ENCODE results near the gene TMEM150B. TPM values are rescaled to one million over a fixed set of nuclear protein-coding genes. Genes with fewer than 3 reads are reported as not detected.

The TMEM150B gene
- total RNA-seq, 2 donors from 2014 or later: 0.67 to 2.7 TPM

DNA sequence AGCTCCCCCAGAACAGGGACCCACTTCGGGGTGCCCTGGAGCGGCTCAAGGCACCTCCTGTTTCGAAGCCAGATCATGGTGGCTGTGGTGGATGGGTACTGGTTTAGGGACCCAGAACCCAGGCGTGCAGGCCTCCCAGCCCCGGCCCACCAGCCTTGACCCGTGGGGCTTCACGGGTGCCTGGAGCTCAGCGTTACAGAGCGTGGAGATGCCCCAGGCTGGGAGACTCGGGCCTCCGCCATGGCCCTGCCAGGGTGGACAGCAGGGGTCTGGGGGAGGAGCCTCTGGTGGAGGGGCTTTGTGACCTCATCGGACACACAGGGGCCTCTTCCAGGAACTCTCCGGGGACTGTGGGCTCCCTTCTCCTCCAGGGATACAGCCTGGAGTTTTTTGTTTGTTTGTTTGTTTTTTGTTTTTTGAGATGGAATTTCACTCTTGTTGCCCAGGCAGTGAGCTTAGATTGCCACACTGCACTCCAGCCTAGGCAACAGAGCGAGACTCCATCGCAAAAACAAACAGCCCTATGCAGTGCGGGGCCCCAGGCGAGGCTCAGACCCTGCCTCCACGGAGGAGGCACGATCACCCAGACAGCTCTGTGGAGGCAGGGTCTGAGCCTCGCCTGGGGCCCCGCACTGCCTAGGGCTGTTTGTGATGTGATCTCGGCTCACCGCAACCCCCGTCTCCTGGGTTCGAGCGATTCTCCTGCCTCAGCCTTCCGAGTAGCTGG lies 38.0 kb upstream of the TMEM150B start, which contains the start of gene GARIN5B:
GARIN5B (minus strand) TSS at position 271 of the 727 bp plus-strand sequence; CDS start at position 77, 194 bp downstream.
- DNase-seq (ENCODE audit: low spot score): no peak
- Mint-ChIP-seq H3K27me3 (peaks cover 0 to 3% of the 10 kb centered on the region in 2 donors), H3K36me3 (no peaks in the 10 kb centered on the region), H3K4me3 (no peak within 1 kb of the TSS), H3K4me1 (ENCODE audit: low read depth in 2 of 2) (no peaks in the 10 kb centered on the region), H3K9me3 (no peaks in the 10 kb centered on the region), H3K27ac (no peak within 1 kb of the TSS)
- ATAC-seq: no peak

- Mint-ChIP-seq H3K9me3 (no peaks in the 10 kb centered on the region), H3K27ac (no peak overlapping the region), H3K4me1 (ENCODE audit: low read depth in 2 of 2) (no peaks in the 10 kb centered on the region), H3K4me3 (no peak overlapping the region), H3K36me3 (no peaks in the 10 kb centered on the region), H3K27me3 (peaks cover 1 to 4% of the 10 kb centered on the region in 2 donors)
- no peak for ATAC-seq
- no peak for DNase-seq (ENCODE audit: low spot score)
These were observed 37.2 kb upstream of the TMEM150B start for GRCh38 chr19:55362174-55362989.

- no peaks in the 10 kb centered on the region for H3K9me3 Mint-ChIP-seq
- no peak overlapping the region for H3K4me3 Mint-ChIP-seq
- H3K27ac Mint-ChIP-seq: no peak overlapping the region
- DNase-seq (ENCODE audit: low spot score) (no peak), ATAC-seq (no peak)
- H3K4me1 Mint-ChIP-seq (ENCODE audit: low read depth in 2 of 2): no peaks in the 10 kb centered on the region
- no peaks in the 10 kb centered on the region for H3K36me3 Mint-ChIP-seq
- peaks cover 6 to 9% of the 10 kb centered on the region in 2 donors for H3K27me3 Mint-ChIP-seq
These were observed 35.8 kb upstream of the TMEM150B start for GRCh38 chr19:55360902-55361301.

GRCh38 chr19:55358943-55359908 lies 34.1 kb upstream of the TMEM150B start:
- DNase-seq (ENCODE audit: low spot score) (no peak), ATAC-seq (no peak)
- Mint-ChIP-seq H3K27me3 (peaks cover 6 to 9% of the 10 kb centered on the region in 2 donors), H3K4me1 (ENCODE audit: low read depth in 2 of 2) (no peaks in the 10 kb centered on the region), H3K36me3 (no peaks in the 10 kb centered on the region), H3K27ac (no peak overlapping the region), H3K9me3 (no peaks in the 10 kb centered on the region), H3K4me3 (no peak overlapping the region)

DNA sequence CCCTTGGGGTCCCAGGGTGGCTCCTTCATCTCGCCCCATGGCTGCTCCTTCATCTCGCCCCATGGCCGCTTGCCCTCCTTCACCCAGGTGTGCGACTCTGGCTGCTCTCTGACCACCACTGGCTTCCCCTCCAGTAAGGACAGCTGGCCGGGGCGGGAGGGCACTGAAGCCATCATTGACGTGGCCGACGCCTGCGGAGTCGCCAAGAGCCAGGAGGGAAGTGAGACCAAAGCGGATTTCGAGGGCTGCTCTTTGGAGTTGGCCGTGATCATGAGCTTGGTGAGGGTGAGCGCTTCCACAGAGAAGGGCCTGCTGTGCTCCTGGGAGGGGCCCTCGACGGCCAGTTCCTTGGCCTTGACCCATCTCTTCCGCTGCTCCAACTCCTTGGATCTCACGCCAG lies 33.4 kb upstream of the TMEM150B start:
- Mint-ChIP-seq H3K27ac (no peak overlapping the region), H3K36me3 (no peaks in the 10 kb centered on the region), H3K9me3 (no peaks in the 10 kb centered on the region)

DNA sequence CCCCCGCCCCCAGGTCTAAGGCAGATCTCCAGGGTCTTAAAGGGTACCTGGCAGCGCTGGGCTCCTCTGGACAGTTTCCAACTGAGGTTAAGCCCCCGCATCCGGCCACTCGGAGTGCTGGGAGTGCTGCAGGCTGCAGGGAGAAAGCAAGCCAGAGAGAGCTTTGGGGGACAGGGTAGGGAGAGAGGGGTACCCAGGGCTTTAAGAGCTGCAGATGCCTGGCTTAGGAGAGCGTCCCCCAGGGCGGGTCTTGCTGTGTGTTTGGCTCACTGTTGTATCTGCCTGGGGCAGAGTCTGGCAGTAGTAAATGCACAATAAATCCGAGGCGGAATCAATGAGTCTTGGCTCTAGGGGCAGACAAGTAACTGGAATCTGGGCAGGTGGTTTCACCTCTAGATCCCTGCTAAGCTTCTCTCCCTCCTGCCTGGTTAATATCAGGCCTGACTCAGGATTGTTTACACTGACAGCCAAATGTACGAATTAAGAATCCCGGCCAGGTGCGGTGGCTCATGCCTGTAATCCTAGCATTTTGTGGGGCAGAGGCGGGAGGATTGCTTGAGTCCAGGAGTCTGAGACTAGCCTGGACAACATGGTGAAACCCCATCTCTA lies 30.2 kb upstream of the TMEM150B start:
- no peaks in the 10 kb centered on the region for H3K9me3 Mint-ChIP-seq
- no peak for ATAC-seq
- peaks cover 30 to 33% of the 10 kb centered on the region in 2 donors for H3K27me3 Mint-ChIP-seq
- peaks cover 10 to 24% of the 10 kb centered on the region in 2 donors for H3K4me1 Mint-ChIP-seq (ENCODE audit: low read depth in 2 of 2)
- no peak overlapping the region for H3K4me3 Mint-ChIP-seq
- no peak overlapping the region for H3K27ac Mint-ChIP-seq
- no peak for DNase-seq (ENCODE audit: low spot score)
- H3K36me3 Mint-ChIP-seq: no peaks in the 10 kb centered on the region

More for the DNA sequence above, 33.4 kb upstream of the TMEM150B start:
- no peak for ATAC-seq
- Mint-ChIP-seq H3K27me3 (peaks cover 6 to 9% of the 10 kb centered on the region in 2 donors), H3K4me1 (ENCODE audit: low read depth in 2 of 2) (peaks cover under 1 to 2% of the 10 kb centered on the region in 2 donors), H3K4me3 (no peak overlapping the region)
- DNase-seq (ENCODE audit: low spot score): no peak

DNA sequence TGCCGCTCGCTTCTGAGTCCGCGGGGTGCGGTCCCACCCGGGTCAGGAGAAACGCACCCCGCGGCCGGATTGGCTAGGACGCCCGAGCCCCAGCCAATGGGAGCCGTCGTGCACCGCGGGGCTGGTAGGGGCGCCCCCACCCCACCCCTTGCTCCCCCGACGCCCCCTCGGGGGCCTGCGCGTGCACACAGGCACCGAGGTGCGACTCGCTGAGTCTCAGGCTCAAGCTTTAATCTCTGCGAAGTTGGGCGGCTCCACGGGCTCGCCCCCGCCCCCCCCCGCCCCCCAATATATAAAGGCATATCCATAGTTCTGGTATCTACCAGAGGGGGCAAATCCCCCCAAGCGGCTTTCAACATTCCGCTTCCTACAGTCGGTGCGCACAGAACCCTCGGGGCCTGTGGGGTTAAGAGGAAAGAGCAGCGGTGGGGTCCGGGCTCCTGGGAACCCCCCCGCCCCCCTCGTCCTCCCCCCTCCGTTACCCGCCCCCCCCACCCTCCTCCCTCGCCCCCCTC lies 29.6 kb upstream of the TMEM150B start, which contains the start of gene COX6B2:
COX6B2 (minus strand) TSS at position 22 of the 515 bp plus-strand sequence. CDS start 198 bp downstream, outside the sequence.
- Mint-ChIP-seq H3K4me3 (peak within 1 kb of the TSS; percentile 66), H3K36me3 (no peaks in the 10 kb centered on the region), H3K27ac (no peak within 1 kb of the TSS), H3K27me3 (peaks cover 30 to 33% of the 10 kb centered on the region in 2 donors), H3K4me1 (ENCODE audit: low read depth in 2 of 2) (peaks cover 10 to 24% of the 10 kb centered on the region in 2 donors), H3K9me3 (no peaks in the 10 kb centered on the region)
- DNase-seq (ENCODE audit: low spot score): no peak
- no peak for ATAC-seq

DNA sequence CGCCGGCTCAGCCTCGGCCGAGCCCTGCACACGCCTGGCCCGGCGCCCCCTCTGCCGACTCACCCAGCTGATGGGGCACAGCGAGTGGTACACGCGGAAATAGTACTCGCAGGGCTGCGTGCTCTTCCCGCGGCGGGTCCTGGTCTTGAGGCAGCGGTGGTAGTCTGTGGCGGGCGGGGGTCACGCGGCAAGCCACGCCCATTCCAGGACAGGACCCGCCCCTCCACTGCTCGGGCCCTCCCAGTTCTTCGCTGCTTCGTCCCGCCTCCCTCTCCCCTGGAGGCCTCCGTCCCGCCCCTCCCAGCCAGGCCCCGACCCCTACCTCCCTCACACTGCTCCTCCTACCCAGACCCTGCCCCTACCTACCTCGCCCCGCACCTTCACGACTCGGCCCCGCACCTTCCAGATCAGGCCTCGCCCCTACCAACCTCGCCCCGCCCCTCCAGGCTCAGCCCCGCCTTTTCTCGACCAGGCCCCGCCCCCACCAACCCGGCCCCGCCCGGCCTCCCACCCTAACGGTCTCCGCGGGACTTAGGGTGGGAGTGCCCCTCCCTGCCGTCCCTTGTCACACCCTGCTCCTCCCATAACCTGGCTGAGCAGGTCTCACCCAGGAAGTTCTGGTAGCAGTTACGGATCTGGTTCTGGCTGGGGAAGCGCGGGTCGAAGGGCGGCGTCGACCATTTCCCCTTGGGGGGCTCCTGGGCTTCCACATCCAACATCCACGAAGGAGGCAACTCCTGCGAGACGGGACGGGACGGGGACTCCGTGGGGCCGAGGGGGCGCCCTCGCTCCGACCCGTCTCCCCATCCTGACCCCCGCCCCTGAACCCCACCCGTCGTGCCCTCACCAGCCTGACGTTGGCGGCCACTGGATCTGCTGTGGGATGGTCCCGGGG lies 28.9 kb upstream of the TMEM150B start:
- peaks cover 30 to 33% of the 10 kb centered on the region in 2 donors for H3K27me3 Mint-ChIP-seq
- H3K9me3 Mint-ChIP-seq: no peaks in the 10 kb centered on the region
- H3K4me1 Mint-ChIP-seq (ENCODE audit: low read depth in 2 of 2): peaks cover 10 to 24% of the 10 kb centered on the region in 2 donors
- ATAC-seq (peak; percentile 87 to 95), DNase-seq (ENCODE audit: low spot score) (peak; percentile 78)
- H3K27ac Mint-ChIP-seq: no peak overlapping the region
- no peaks in the 10 kb centered on the region for H3K36me3 Mint-ChIP-seq
- peak overlapping the region; percentile 66 for H3K4me3 Mint-ChIP-seq

DNA sequence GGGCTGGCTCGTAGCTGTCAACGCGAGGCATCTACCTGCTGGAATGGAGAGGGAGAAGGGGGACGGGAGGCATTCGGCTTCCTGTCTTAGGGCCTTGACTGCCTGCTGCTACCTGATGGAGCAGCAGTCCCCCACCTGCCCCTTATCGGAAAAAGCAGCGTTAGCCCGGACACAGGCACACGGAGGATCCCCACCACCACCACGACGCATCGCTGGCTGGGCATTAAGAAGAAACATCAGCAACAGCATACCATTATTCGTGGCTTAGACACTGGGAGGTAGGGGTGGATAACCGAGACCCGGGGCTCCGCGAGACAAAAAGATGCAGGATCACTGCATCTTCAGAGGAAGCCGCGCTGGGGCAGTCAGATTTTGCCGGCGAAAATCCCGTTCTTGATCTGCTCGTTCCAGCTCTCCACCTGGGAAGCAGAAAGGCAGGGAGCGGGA lies 28.2 kb upstream of the TMEM150B start:
- peaks cover 10 to 24% of the 10 kb centered on the region in 2 donors for H3K4me1 Mint-ChIP-seq (ENCODE audit: low read depth in 2 of 2)
- H3K36me3 Mint-ChIP-seq: no peaks in the 10 kb centered on the region
- no peak for DNase-seq (ENCODE audit: low spot score)
- H3K4me3 Mint-ChIP-seq: peak overlapping the region; percentile 66
- H3K27me3 Mint-ChIP-seq: peaks cover 30 to 33% of the 10 kb centered on the region in 2 donors
- no peak for ATAC-seq
- no peaks in the 10 kb centered on the region for H3K9me3 Mint-ChIP-seq
- H3K27ac Mint-ChIP-seq: no peak overlapping the region

DNA sequence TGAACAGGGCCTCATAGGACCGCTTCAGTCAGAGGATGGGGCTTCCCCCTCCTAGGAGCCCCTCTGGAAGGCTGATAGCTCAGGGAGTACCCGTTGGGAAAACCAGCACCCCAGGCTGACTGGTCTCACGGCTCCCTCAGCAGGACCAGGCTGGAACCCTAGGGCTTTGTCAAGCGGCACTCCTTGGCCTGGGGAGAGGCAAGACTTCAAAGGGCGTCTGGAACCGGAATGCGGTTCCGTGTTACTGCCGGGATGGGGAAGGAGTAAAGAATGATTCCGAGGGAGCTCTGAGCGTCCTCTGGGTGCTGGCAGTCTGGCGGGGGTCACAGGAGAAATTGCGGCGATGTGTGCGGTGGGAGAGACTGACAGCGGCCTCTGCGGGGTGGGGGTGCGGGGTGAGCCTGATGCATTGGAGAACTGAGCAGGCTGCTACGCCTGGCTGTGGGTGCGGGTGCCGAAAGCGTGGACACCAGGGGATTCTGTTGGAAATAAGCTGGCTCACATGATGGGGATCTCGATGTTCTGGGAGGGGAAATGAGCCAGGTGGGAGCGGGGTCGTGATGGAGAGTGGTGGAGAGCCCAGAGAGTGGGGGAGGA lies 27.5 kb upstream of the TMEM150B start:
- Mint-ChIP-seq H3K9me3 (no peaks in the 10 kb centered on the region), H3K27me3 (peaks cover 27 to 33% of the 10 kb centered on the region in 2 donors), H3K27ac (no peak overlapping the region), H3K4me3 (peak overlapping the region; percentile 66), H3K36me3 (no peaks in the 10 kb centered on the region), H3K4me1 (ENCODE audit: low read depth in 2 of 2) (peaks cover 10 to 24% of the 10 kb centered on the region in 2 donors)
- ATAC-seq (no peak), DNase-seq (ENCODE audit: low spot score) (no peak)

DNA sequence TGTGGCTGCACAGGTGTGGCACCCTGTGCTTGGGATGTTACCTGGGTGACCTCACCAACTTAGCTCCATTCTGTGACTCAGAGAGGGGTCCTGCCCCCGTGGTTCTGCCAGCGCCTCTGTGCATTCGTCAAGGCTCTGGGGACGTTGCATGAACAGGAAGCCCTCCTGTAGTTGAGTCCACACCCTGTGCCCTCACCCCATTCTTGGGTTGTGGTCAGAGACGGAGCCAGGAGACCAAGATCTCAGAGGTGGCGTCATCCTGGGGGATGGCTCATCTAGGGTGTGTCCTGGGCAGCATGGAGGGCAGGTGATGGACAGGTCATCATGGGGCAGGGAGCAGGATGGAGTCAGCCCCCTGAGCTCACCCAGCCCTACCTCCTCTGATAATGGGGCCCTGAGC lies 26.9 kb upstream of the TMEM150B start:
- Mint-ChIP-seq H3K36me3 (no peaks in the 10 kb centered on the region), H3K4me3 (no peak overlapping the region), H3K9me3 (no peaks in the 10 kb centered on the region), H3K4me1 (ENCODE audit: low read depth in 2 of 2) (peaks cover 10 to 24% of the 10 kb centered on the region in 2 donors), H3K27me3 (peaks cover 22 to 28% of the 10 kb centered on the region in 2 donors), H3K27ac (peak overlapping the region in 1 of 2 donors; percentile 24)
- no peak for ATAC-seq
- DNase-seq (ENCODE audit: low spot score): no peak
